Fibroblast of lung (primary cell): ENCODE data around the gene SUPT20HL2.

ENCODE experiments used
- EZH2 ChIP-seq: IDR thresholded peaks from 2 replicates; pipeline ENCODE4 v1.5.1; 2012; ENCODE audit warnings: low read length, control low read depth, mild to moderate bottlenecking; ENCODE audit errors: missing control alignments
- TF ChIP-seq, protein P1 (sequence below), 2 donors: IDR thresholded peaks in 1 of 2; conservative IDR thresholded peaks in 1 of 2; 1 replicate in 1 of 2; 2 replicates in 1 of 2; pipeline ENCODE4 v1.5.1; 2011 to 2012; ENCODE audit warnings: low read length in 2 of 2, control low read depth in 1 of 2, inconsistent platforms in 1 of 2, low read depth in 1 of 2, mild to moderate bottlenecking in 1 of 2

DNA sequence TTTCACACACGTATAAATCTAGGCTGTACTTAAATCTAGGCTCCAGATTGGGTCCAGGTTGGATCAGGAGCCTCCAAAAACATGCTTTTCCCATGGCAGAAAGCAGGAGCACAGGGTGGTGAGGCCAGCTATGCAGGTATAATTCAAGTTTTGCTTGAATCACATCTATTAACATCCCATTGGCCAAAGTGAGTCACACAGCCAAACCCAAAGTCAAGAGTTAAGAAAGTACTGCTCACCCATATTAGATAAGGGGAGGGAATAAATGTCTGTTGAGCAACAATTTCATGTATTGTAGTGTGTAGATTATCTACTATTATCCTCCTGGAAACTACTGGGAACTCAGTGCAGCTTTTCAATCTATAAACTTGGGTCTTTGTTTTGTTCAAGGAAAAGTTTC is 12.8 kb downstream of the SUPT20HL2 start:
- TF ChIP-seq, protein P1, sequence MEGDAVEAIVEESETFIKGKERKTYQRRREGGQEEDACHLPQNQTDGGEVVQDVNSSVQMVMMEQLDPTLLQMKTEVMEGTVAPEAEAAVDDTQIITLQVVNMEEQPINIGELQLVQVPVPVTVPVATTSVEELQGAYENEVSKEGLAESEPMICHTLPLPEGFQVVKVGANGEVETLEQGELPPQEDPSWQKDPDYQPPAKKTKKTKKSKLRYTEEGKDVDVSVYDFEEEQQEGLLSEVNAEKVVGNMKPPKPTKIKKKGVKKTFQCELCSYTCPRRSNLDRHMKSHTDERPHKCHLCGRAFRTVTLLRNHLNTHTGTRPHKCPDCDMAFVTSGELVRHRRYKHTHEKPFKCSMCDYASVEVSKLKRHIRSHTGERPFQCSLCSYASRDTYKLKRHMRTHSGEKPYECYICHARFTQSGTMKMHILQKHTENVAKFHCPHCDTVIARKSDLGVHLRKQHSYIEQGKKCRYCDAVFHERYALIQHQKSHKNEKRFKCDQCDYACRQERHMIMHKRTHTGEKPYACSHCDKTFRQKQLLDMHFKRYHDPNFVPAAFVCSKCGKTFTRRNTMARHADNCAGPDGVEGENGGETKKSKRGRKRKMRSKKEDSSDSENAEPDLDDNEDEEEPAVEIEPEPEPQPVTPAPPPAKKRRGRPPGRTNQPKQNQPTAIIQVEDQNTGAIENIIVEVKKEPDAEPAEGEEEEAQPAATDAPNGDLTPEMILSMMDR (conservative IDR thresholded peaks at IDR 0.05 in 1 of 2, IDR thresholded peaks at IDR 0.05 in 1 of 2; ENCODE audit: low read depth in 1 of 2, low read length in 2 of 2), result no peak
- TF ChIP-seq EZH2, result no peak
